Stomach (tissue), 9 donors: ENCODE data around the gene TCEANC2. TPM values are rescaled to one million over a fixed set of nuclear protein-coding genes. Genes with fewer than 3 reads are reported as not detected.
A peak's percentile ranks its signal among the peaks of the same experiment; 100 is the strongest.
"Not testable (repeated sequence)": the region's sequence is repeated elsewhere in the genome, so short reads cannot be mapped to it uniquely, and the experiment has no call there.

Experiments used
- DNase-seq, 2 donors: peaks; one replicate each; pipeline versions ENCODE4 v3.0.0 to v3.0.0-alpha.2; 2013 to 2019
- H3K27ac ChIP-seq, 5 donors: fragments of 200-600 bp in 4 of 5; sonication (generic) in 4 of 5; one replicate each; pipeline ENCODE4 v1.5.1; 2013 to 2019; ENCODE audit warnings: mild to moderate bottlenecking in 1 of 5, moderate library complexity in 1 of 5
- H3K27me3 ChIP-seq, 3 donors: fragments of 200-600 bp; sonication (generic); one replicate each; pipeline ENCODE4 v1.5.1; 2017 to 2019; ENCODE audit warnings: mixed run types in 1 of 3
- H3K36me3 ChIP-seq, 4 donors: fragments of 200-600 bp; sonication (generic); 1 replicate in 3 of 4; 2 replicates in 1 of 4; pipeline ENCODE4 v1.5.1; 2016 to 2019
- H3K4me1 ChIP-seq, 4 donors: fragments of 200-600 bp; sonication (generic); one replicate each; pipeline ENCODE4 v1.5.1; 2016 to 2019
- H3K4me3 ChIP-seq, 4 donors: fragments of 200-600 bp; sonication (generic) in 3 of 4; one replicate each; pipeline ENCODE4 v1.5.1; 2016 to 2019; ENCODE audit warnings: mild to moderate bottlenecking in 1 of 4
- H3K9me3 ChIP-seq, 4 donors: fragments of 200-600 bp; sonication (generic); one replicate each; pipeline ENCODE4 v1.5.1; 2016 to 2019
- EP300 ChIP-seq: sonication (generic); formaldehyde crosslinking; IDR thresholded peaks from one replicate; pipeline ENCODE4 v1.6.1; 2017; ENCODE audit warnings: antibody characterized with exemption
- POLR2A ChIP-seq, 4 donors: fragments of 450-650 bp; IDR thresholded peaks; one replicate each; pipeline ENCODE4 v1.6.1; 2016; ENCODE audit warnings: antibody characterized with exemption in 4 of 4, control low read depth in 2 of 4, mild to moderate bottlenecking in 1 of 4, moderate library complexity in 1 of 4
- POLR2AphosphoS5 ChIP-seq, 3 donors: sonication (generic); formaldehyde crosslinking; IDR thresholded peaks; one replicate each; pipeline ENCODE4 v1.6.1; 2016; ENCODE audit warnings: antibody characterized with exemption in 3 of 3
- WGBS, 5 donors: extraction: QIAGEN DNeasy Blood & Tissue Kit in 3 of 5; methylation state at CpG; one replicate each; pipeline versions ENCODE4 v1.1.5 to v1.1.7; 2013 to 2018; 5-methylcytosine and 5-hydroxymethylcytosine counted together
- intact Hi-C: fragments of 100-400 bp; cut with DNase I; formaldehyde crosslinking; loops from one replicate; pipeline ENCODE4 v1.15.1; 2023; ENCODE audit warnings: low total_unique reads
- polyA plus RNA-seq, 3 donors: library from polyadenylated mRNA; stranded (reverse); fragments of 200-250 nt; gene quantifications; one replicate each; pipeline ENCODE4 v1.2.3, GENCODE V29; 2013
- total RNA-seq, 5 donors: library from RNA; depleted of rRNA; stranded (reverse); fragments of >200 nt; gene quantifications; one replicate each; pipeline versions ENCODE4 v1.1.0 to v1.2.3, GENCODE V29; 2014 to 2016
- TF ChIP-seq, protein P1 (sequence below), 7 experiments: fragments of 450-650 bp in 4 of 7; fragments of 200-600 bp in 3 of 7; sonication (generic) in 3 of 7; IDR thresholded peaks; one replicate each; pipeline ENCODE4 v1.5.1; 2016 to 2019; ENCODE audit warnings: antibody characterized with exemption in 7 of 7, control low read depth in 2 of 7, mild to moderate bottlenecking in 1 of 7
- donor health status: healthy with polysubstance abuse.
- donor health status: Bipolar disorder and iron deficiency.
- donor health status: healthy.

The TCEANC2 gene
- total and polyA plus RNA-seq, 8 donors: 1.8 to 8.8 (median 2.4) TPM

DNA sequence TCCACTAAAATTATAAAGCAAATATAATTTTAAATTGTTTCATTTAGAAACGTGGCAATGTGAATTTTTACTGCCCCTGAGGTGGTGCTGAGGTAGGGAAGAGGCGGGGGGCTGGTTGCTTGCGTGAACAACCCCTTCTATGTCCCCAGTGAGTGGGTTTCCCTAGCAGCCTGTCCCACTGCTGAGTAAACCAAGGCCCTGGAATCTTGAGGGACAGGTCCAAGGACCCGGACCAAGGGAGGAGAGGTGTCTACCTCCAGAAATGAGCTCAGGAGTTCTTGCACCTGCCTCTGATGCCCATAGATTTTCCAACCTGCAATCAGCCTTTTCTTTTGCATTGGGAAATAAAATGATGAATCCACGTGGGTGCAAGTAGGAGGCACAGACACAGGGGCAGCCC, 34.8 kb upstream of the TCEANC2 start:
- Histone ChIP-seq H3K9me3 (no peaks in the 10 kb centered on the region), H3K36me3 (no peaks in the 10 kb centered on the region), H3K4me1 (peaks cover 0 to 12% (median 7%) of the 10 kb centered on the region in 4 donors), H3K27me3 (peaks cover 0 to 15% (median 0%) of the 10 kb centered on the region in 3 donors), H3K27ac (no peak overlapping the region), H3K4me3 (no peak overlapping the region)
- no peak for TF ChIP-seq EP300
- TF ChIP-seq POLR2A (IDR thresholded peaks at IDR 0.05): no peak
- TF ChIP-seq POLR2AphosphoS5 (IDR thresholded peaks at IDR 0.05): no peak
- TF ChIP-seq, protein P1, sequence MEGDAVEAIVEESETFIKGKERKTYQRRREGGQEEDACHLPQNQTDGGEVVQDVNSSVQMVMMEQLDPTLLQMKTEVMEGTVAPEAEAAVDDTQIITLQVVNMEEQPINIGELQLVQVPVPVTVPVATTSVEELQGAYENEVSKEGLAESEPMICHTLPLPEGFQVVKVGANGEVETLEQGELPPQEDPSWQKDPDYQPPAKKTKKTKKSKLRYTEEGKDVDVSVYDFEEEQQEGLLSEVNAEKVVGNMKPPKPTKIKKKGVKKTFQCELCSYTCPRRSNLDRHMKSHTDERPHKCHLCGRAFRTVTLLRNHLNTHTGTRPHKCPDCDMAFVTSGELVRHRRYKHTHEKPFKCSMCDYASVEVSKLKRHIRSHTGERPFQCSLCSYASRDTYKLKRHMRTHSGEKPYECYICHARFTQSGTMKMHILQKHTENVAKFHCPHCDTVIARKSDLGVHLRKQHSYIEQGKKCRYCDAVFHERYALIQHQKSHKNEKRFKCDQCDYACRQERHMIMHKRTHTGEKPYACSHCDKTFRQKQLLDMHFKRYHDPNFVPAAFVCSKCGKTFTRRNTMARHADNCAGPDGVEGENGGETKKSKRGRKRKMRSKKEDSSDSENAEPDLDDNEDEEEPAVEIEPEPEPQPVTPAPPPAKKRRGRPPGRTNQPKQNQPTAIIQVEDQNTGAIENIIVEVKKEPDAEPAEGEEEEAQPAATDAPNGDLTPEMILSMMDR (IDR thresholded peaks at IDR 0.05): no peak
- no peak for DNase-seq
- 65 to 78% (median 75%) methylated on average over 5 of the region's 5 CpGs for WGBS, 5 donors
- intact Hi-C loops: no loop called here

DNA sequence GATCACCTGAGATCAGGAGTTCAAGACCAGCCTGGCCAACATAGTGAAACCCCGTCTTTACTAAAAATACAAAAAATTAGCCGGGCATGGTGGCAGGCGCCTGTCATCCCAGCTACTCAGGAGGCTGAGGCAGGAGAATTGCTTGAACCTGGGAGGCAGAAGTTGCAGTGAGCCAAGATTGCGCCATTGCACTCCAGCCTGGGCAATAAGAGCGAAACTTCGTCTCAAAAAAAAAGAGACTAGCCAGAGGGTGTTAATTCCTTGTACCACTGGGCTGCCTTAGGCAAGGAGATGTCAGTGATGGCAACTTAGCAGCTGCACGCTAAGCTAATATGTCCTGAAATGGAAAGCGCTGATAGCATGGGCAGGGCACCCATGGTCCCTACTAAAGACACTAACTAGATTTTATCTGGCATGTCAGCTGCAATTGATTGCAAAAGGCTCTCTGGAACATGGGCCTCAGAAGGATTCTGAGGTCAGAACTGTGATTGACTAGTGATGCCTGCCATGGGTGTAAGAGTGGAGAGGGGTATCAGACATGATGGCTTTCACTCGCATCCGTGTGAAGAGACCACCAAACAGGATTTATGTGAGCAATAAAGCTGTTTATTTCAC, 33.7 kb upstream of the TCEANC2 start:
- H3K4me3 ChIP-seq, intact Hi-C loops, H3K27me3 ChIP-seq, H3K36me3 ChIP-seq, H3K9me3 ChIP-seq, H3K27ac ChIP-seq, DNase-seq: not testable (repeated sequence)
- peaks cover 0 to 12% (median 7%) of the 10 kb centered on the region in 4 donors for H3K4me1 ChIP-seq
- WGBS, 5 donors: 91 to 94% (median 92%) methylated on average over 10 of the region's 10 CpGs

DNA sequence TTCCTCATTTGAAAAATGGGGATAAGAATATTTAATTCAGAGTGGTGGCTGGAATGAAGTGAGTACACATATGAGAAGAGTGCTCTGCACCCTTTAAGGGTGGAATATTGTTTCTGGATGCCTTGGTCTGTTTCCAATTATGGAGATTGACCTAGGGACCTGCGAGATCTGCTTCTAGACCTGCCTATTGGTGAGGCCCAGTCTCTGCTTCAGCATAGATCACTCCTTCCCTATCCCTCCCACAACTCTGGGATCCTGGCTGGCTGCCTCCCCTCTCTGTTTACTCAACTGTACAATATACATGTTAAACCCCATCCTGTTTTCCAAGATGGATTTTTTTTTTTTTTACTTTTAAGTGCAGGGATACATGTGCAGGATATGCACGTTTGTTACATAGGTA, 29.1 kb upstream of the TCEANC2 start:
- 56 to 74% (median 61%) methylated on average over 2 of the region's 2 CpGs for WGBS, 5 donors
- intact Hi-C loops: no loop called here
- peaks cover 0 to 8% (median 0%) of the 10 kb centered on the region in 4 donors for H3K4me1 ChIP-seq

DNA sequence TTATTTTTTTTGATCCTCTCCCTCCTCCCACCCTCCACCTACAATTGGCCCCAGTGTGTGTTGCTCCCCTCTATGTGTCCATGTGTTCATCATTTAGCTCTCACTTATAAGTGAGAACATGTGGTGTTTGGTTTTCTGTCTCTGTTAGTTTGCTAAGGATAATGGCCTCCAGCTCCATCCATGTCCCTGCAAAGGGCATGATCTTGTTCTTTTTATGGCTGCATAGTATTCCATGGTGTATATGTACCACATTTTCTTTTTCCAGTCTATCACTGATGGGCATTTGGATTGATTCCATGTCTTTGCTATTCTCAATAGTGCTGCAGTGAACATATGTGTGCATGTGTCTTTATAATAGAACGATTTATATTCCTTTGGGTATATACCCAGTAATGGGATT, 28.6 kb upstream of the TCEANC2 start:
- intact Hi-C loops: not testable (repeated sequence)

More for the DNA sequence above, 29.1 kb upstream of the TCEANC2 start:
- H3K36me3 ChIP-seq: peaks cover 0 to 4% (median 0%) of the 10 kb centered on the region in 4 donors
- no peak for DNase-seq
- H3K27ac ChIP-seq: no peak overlapping the region
- TF ChIP-seq, protein P1 (IDR thresholded peaks at IDR 0.05): no peak
- no peak for TF ChIP-seq POLR2A (IDR thresholded peaks at IDR 0.05)
- TF ChIP-seq EP300: no peak
- no peak for TF ChIP-seq POLR2AphosphoS5 (IDR thresholded peaks at IDR 0.05)
- no peaks in the 10 kb centered on the region for H3K9me3 ChIP-seq
- H3K27me3 ChIP-seq: no peaks in the 10 kb centered on the region
- H3K4me3 ChIP-seq: no peak overlapping the region

DNA sequence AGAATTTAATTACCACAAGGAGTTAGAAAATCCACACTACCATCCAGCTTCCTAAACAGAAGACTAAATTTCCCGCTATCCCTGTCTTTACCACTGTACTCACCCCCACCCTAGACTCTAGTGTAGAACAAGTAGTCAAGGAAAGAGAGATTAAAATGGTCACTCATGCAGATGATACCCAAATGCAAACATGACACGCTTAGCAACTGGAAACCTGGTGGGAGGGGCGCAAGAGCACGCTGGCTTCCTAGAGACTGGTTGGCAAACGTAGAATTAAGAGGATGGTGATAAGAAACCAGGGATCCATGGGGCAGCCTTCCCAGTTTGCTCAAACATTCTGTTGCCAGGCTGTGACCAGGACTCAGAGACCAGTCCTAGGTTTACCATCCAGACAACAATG, 25.6 kb upstream of the TCEANC2 start:
- 50 to 67% (median 62%) methylated on average over 5 of the region's 5 CpGs for WGBS, 5 donors
- no peaks in the 10 kb centered on the region for H3K9me3 ChIP-seq
- H3K36me3 ChIP-seq: peaks cover 16 to 39% (median 33%) of the 10 kb centered on the region in 4 donors
- H3K4me3 ChIP-seq: no peak overlapping the region
- DNase-seq: peak in 1 of 2 donors; percentile 63
- H3K4me1 ChIP-seq: peaks cover 0 to 8% (median 0%) of the 10 kb centered on the region in 4 donors
- no peak for TF ChIP-seq POLR2A (IDR thresholded peaks at IDR 0.05)
- TF ChIP-seq POLR2AphosphoS5 (IDR thresholded peaks at IDR 0.05): no peak
- TF ChIP-seq, protein P1 (IDR thresholded peaks at IDR 0.05): no peak
- TF ChIP-seq EP300: no peak
- intact Hi-C loops: no loop called here
- H3K27me3 ChIP-seq: no peaks in the 10 kb centered on the region
- no peak overlapping the region for H3K27ac ChIP-seq

More for the DNA sequence above, 28.6 kb upstream of the TCEANC2 start:
- not testable (repeated sequence) for H3K4me3 ChIP-seq, DNase-seq, H3K27ac ChIP-seq, H3K36me3 ChIP-seq, H3K9me3 ChIP-seq, H3K4me1 ChIP-seq, H3K27me3 ChIP-seq
- 93 to 100% (median 97%) methylated on average over 1 of the region's 1 CpG for WGBS, 5 donors
